Non-pigmented ciliary epithelial cell (primary cell): Measurements from ENCODE around the gene DSCAML1.

ENCODE experiments used
- DNase-seq: peaks from one replicate; pipeline ENCODE4 v3.0.0-alpha.2; 2010; ENCODE audit warnings: low read depth

The DSCAML1 gene

GRCh38 chr11:117750916-117751662 lies 45.9 kb downstream of the DSCAML1 start:
- DNase-seq: no peak

DNA sequence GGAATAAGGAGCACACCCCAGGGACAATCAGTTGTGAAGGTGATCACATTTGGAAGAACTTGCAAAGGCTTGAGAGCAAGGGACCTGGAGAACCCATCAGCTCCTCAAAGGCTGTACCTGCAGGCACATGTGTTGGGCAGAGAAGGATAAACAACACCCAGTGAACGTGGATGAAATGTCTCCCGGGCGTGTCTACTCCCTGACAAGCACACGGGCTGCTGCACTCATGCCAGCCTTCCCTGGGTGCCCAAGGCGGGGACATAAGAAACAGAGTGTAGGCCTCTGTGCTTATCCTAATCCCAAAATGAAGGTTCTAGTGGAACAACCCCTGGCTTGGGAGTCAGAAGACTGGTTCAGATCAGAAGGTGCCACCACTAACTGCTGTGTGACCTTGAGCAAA lies 46.7 kb downstream of the DSCAML1 start:
- DNase-seq: no peak

DNA sequence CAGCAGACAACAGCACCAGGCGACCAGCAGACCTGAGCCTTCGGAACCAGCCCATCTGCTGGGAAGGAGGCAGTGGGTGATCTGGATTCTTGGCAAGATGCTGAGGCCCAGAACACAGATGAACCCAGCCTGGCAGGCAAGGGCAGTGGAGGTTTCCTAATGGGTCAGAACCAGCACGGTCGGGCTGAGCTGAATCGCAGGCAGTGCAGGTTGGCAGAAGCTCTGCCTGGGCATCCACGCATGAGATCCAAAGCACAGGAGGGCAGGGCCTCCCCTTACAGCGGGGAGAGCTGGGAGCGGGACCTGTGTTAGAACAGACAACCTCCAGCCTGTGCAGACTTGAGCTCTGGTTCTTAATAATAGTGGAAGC lies 47.5 kb downstream of the DSCAML1 start:
- DNase-seq: no peak

DNA sequence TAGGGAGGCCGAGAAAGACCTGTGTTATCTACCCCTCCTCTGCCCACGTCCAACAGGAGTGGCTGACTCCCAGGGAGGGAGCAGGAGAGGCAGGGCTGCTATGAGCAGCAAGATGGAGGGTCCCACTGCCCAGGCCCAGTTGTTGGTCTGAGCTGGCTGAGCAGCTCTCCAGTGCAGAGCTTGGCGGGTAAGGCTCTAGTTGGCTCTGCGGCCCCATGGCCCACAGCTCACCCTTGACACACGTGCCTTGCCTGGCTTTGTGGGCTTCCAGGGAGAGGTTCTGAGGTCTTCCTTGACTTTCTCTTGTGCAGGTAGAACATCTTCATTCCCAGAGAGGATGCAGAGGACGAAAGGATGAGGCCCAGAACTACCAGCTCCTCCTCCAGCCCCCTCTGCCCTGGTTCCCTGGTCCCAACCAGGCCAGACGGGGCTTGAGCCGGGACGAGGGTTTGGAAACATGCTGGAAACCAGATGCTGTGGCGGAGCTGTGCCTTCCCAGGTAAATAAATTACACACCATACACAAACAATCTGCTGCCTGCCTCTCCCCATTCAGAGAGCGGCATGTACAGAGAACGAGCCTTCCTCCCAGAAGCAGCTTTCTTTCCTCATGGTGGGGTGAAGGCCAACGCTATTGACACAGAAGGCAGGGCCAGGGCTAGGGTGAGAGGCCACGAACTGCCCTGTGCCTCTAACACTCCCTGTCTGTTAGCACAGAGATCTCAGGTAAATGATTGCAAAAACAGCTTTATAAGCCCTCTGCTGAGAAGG lies 48.1 kb downstream of the DSCAML1 start:
- DNase-seq: no peak

- no peak for DNase-seq
These were observed 49.1 kb downstream of the DSCAML1 start for GRCh38 chr11:117747892-117748291.

GRCh38 chr11:117745346-117745745 lies 51.7 kb downstream of the DSCAML1 start:
- DNase-seq: no peak

DNA sequence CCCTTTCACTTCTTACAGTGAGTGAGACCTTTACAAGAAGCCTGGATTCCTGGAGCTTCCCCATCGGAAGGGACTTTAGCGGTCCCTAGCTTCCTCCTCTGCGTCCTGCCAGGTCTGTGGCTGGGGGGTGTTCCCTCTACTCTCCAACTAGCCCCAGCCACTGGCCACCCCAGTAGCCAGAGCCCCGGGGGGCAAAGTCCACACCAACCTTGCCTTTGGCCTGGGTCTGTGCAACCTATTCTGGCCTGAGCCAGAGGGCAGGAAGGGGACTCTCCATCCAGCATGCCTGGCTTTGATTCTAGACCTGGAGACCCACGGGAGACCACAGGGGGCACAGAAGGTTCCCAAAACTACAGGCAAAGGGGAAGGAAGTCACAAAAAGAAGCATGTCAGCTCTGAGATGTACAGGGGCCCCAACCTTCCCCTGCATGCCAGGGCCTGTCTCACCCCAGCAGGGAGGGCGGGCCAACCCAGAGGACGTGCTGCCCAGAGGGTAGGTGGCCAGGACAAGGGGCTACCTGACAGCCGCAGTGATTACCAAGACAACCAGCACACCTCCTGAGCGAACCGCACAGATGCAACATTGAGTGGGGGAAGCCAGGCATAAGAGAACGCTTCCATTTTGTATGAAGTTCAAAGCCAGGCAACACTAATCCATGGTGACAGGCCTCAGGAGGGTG lies 52.4 kb downstream of the DSCAML1 start:
- no peak for DNase-seq

- DNase-seq: no peak
These were observed 53.7 kb downstream of the DSCAML1 start for GRCh38 chr11:117743121-117743815.

- no peak for DNase-seq
These were observed 58.6 kb downstream of the DSCAML1 start for GRCh38 chr11:117738246-117738957.

- DNase-seq: no peak
These were observed 61.6 kb downstream of the DSCAML1 start for GRCh38 chr11:117735350-117735977.

GRCh38 chr11:117734601-117735024 lies 62.4 kb downstream of the DSCAML1 start:
- DNase-seq: no peak

- DNase-seq: no peak
These were observed 63.7 kb downstream of the DSCAML1 start for GRCh38 chr11:117733316-117733715.

GRCh38 chr11:117731722-117732290 lies 65.2 kb downstream of the DSCAML1 start:
- no peak for DNase-seq

DNA sequence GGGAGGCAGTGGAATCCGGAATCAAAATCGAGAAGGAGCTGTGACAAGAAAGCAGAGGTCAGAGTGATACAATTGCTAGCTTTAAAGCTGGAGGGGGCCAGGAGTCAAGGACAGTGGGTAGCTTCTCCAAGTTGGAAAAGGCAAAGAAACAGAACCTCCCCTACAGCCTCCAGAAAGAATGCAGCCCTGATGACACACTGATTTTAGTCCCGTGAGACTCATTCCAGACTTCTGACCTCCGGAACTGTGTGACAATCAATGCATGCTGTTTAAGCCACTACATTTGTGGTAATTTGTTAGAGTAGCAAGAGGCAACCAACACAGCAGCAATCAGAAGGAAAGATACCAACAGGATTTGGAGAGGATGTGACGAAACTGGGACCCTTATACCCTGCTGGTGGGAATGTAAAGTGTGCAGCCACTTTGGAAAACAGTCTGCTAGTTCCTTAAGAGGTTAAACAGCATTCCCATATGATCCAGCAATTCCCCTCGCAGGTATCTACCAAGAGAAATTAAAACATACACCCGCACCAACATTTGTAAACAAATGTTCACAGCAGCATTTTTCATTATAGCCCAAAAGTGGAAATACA lies 66.7 kb downstream of the DSCAML1 start:
- no peak for DNase-seq

DNA sequence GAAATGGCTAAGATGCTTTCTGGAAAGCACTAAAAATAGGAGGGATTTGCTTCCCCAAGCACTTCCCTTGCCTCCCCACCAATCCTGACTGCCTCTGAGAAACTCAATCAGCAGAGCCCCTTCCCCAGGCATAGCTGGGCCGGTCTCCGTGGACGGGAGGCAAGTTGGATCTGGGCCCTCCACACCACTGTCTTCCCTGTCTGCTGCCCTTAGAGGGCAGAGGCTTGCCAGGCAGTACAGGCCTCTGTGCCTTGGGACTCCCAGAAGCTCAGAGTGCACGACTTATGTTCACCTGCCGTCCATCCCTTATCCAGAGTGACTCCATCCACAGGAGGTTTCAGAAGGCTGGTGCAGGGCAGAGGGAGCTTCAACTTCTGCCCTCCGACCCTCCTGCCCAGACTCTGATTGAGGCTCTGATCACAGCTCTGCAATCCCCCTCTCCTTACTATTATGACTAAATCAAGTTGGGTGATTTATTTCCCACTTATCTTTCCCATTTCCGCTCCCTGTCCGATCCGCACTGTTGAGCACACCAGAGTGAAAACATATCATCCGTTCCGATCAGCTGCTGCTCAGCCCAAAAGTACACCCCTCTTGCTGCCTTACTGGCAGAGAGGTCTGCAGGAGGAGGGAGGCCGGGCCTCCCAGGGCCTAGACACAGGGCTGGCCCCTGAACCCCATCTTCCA lies 71.8 kb downstream of the DSCAML1 start:
- DNase-seq: no peak

DNA sequence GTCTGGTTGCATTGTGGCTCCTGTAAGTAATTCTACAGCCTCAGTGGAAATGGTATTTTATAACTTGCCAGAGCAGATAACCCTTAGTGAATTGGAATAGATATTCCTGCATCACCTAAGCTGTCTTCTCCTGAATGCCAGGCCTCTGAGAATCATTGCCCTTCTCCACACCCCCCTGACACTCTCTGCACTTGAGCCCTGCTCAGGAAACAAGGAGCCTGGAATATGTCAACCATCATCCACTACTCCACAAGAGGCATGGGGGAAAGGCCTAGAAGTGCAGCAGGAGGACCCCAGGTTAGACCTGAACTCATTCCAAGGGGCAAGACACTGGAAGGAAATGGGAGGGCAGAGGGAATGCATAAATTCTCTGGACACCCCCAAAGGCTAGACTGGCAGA lies 72.4 kb downstream of the DSCAML1 start:
- no peak for DNase-seq

DNA sequence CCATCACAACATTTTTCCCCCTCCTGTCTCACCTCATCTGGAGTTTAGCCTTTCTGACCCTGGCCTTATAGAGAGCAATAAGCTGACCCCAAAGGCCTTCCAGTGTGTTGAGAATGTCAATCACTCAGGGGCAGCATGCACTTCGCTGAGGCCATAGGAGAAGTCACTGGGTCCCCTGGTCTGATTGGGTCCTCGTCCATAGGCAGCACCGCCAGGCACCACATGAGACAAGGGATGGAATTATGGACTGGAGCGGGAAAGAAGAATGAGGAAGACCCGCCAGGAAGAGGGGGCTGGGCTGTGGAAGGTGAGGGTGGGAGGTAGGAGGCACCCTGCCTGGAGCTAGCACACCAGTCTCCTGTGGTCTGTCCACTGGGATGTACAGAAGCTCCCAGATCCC lies 72.9 kb downstream of the DSCAML1 start:
- DNase-seq: no peak

DNA sequence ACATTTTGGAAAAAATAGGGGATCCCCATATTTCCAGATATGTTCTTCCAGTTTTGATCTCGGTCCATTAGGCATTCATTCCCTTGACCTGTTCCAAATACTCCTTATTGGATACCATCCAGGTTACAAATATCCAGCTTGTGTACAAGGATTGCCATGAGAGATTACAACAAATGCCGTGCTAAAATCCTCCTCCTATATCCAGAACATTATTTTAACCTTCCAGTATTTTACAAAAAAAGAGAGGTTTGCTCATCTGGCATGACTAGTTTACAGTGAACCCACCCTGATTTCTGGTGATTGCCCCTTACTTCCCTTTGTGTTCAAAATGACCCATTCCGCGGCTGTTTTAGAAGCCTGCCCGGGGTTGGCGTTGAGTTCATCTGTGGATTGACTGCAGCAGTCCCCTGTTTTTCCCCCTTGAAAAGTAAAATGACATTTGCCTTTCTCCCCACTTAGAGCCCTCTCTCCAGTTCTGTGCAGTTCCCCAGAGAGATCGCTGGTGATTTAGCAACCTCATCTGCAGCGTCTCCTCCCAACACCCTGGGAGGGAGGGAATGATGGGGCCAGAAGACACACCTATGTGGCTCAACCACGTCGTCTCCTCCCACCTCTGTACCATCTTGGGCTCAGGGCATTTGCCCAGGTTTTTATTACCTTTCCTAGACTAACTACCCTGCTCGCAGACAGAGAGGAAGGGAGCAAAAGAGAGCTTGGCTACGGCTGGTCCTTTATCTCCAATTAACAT lies 73.6 kb downstream of the DSCAML1 start:
- DNase-seq: no peak

DNA sequence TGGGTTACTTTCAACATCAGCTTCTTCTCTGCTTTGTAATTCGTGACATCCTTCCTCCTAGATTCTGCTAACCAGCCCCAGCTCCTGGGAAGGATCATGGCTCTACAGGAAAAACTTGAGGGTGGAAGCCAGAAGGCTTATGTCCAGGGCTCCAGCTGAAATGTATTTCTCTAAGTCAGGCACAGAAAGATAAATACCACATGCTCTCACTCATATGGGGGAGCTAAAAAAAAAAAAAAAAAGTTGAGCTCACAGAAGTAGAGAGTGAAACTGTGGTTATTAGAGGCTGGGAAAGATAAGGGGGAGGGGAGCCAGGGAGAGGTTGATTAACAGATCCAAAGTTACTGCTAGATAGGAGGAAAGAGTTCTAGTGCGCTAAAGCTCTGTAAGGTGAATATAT lies 74.9 kb downstream of the DSCAML1 start:
- DNase-seq: no peak
